H9 (cell line): Measurements from ENCODE around the gene DMTF1. TPM values are rescaled to one million over a fixed set of nuclear protein-coding genes. Genes with fewer than 3 reads are reported as not detected.

Experiments
- DNase-seq: peaks from one replicate; pipeline ENCODE4 v3.0.0-alpha.2; 2017
- H2AFZ ChIP-seq: one replicate; pipeline ENCODE4 v1.6.1; 2013; ENCODE audit warnings: mild to moderate bottlenecking, low read length, control low read depth, moderate library complexity
- H2AK5ac ChIP-seq: 2 replicates; pipeline ENCODE4 v1.6.1; 2013; ENCODE audit warnings: low read length, control low read depth, mixed read lengths; ENCODE audit not compliant: insufficient read length
- H2BK120ac ChIP-seq: one replicate; pipeline ENCODE4 v1.6.1; 2013; ENCODE audit warnings: low read depth, mild to moderate bottlenecking, low read length, control low read depth, inconsistent platforms; ENCODE audit not compliant: poor library complexity, severe bottlenecking
- H2BK12ac ChIP-seq: 2 replicates; pipeline ENCODE4 v1.6.1; 2013; ENCODE audit warnings: low read length, control low read depth, mixed read lengths, low read depth; ENCODE audit not compliant: insufficient read length
- H2BK15ac ChIP-seq: 2 replicates; pipeline ENCODE4 v1.6.1; 2013; ENCODE audit warnings: low read depth, low read length, control low read depth
- H2BK20ac ChIP-seq: one replicate; pipeline ENCODE4 v1.6.1; 2013; ENCODE audit warnings: low read depth, mild to moderate bottlenecking, low read length, control low read depth, inconsistent platforms; ENCODE audit not compliant: poor library complexity, severe bottlenecking
- H2BK5ac ChIP-seq: 2 replicates; pipeline ENCODE4 v1.6.1; 2013; ENCODE audit warnings: low read length, control low read depth, mixed read lengths; ENCODE audit not compliant: insufficient read length
- H3K14ac ChIP-seq: 2 replicates; pipeline ENCODE4 v1.6.1; 2013; ENCODE audit warnings: low read length, control low read depth; ENCODE audit not compliant: insufficient read depth
- H3K18ac ChIP-seq: 2 replicates; pipeline ENCODE4 v1.6.1; 2013; ENCODE audit warnings: low read depth, mild to moderate bottlenecking, mixed read lengths, low read length, control low read depth; ENCODE audit not compliant: insufficient read length
- H3K23ac ChIP-seq: 2 replicates; pipeline ENCODE4 v1.6.1; 2013; ENCODE audit warnings: low read length, control low read depth, mixed read lengths, low read depth; ENCODE audit not compliant: insufficient read length
- H3K23me2 ChIP-seq: 2 replicates; pipeline ENCODE4 v1.6.1; 2013; ENCODE audit warnings: low read depth, mild to moderate bottlenecking, mixed read lengths, low read length, control low read depth; ENCODE audit not compliant: insufficient read length, poor library complexity, severe bottlenecking
- H3K27ac ChIP-seq: 2 replicates; pipeline ENCODE4 v1.5.1; 2013; ENCODE audit warnings: low read length, control low read depth, mixed read lengths, low read depth; ENCODE audit not compliant: insufficient read length
- H3K27me3 ChIP-seq: 2 replicates; pipeline ENCODE4 v1.6.1; 2013; ENCODE audit warnings: low read length, control low read depth, inconsistent platforms; ENCODE audit not compliant: insufficient read depth
- H3K4ac ChIP-seq: 2 replicates; pipeline ENCODE4 v1.6.1; 2013; ENCODE audit warnings: low read depth, mild to moderate bottlenecking, control low read depth, inconsistent platforms, low read length, moderate library complexity
- H3K4me1 ChIP-seq: 2 replicates; pipeline ENCODE4 v1.6.1; 2013; ENCODE audit warnings: low read length, control low read depth, inconsistent platforms; ENCODE audit not compliant: insufficient read depth
- H3K4me2 ChIP-seq: 2 replicates; pipeline ENCODE4 v1.6.1; 2013; ENCODE audit warnings: low read length, control low read depth, mixed read lengths; ENCODE audit not compliant: insufficient read length, insufficient read depth
- H3K56ac ChIP-seq: 2 replicates; pipeline ENCODE4 v1.6.1; 2013; ENCODE audit warnings: low read depth, mild to moderate bottlenecking, mixed read lengths, low read length, control low read depth; ENCODE audit not compliant: insufficient read length
- H3K79me1 ChIP-seq: 2 replicates; pipeline ENCODE4 v1.6.1; 2013; ENCODE audit warnings: low read depth, mild to moderate bottlenecking, moderate library complexity, low read length, control low read depth, inconsistent platforms; ENCODE audit not compliant: insufficient read depth, poor library complexity, severe bottlenecking
- H3K79me2 ChIP-seq: 2 replicates; pipeline ENCODE4 v1.6.1; 2013; ENCODE audit warnings: low read length, control low read depth, inconsistent platforms; ENCODE audit not compliant: insufficient read depth
- H3K9ac ChIP-seq: 2 replicates; pipeline ENCODE4 v1.6.1; 2013; ENCODE audit warnings: low read length, control low read depth, mixed read lengths; ENCODE audit not compliant: insufficient read length; ENCODE audit errors: extremely low read depth
- H3K9me3 ChIP-seq: one replicate; pipeline ENCODE4 v1.6.1; 2013; ENCODE audit warnings: low read depth, low read length, inconsistent platforms; ENCODE audit not compliant: control insufficient read depth
- H3T11ph ChIP-seq: one replicate; pipeline ENCODE4 v1.6.1; 2013; ENCODE audit warnings: mild to moderate bottlenecking, low read length, control low read depth, inconsistent platforms
- H4K20me1 ChIP-seq: one replicate; pipeline ENCODE4 v1.6.1; 2013; ENCODE audit not compliant: control insufficient read depth, insufficient read length, insufficient read depth
- H4K5ac ChIP-seq: 2 replicates; pipeline ENCODE4 v1.6.1; 2013; ENCODE audit warnings: low read depth, mild to moderate bottlenecking, mixed read lengths, low read length, control low read depth; ENCODE audit not compliant: insufficient read length
- H4K8ac ChIP-seq: replicated peaks from 2 replicates; pipeline ENCODE4 v1.6.1; 2013; ENCODE audit warnings: low read length, control low read depth, mixed read lengths, low read depth; ENCODE audit not compliant: insufficient read length
- H4K91ac ChIP-seq: 2 replicates; pipeline ENCODE4 v1.6.1; 2013; ENCODE audit warnings: low read depth, mild to moderate bottlenecking, moderate library complexity, mixed read lengths, low read length, control low read depth; ENCODE audit not compliant: insufficient read length
- H3K27ac Mint-ChIP-seq, 3 experiments: 2 replicates in 2 of 3; 3 replicates in 1 of 3; pipeline ENCODE4 v1.8.0; 2020 to 2021; ENCODE audit warnings: mixed read lengths in 3 of 3, mild to moderate bottlenecking in 1 of 3, moderate library complexity in 1 of 3
- H3K27me3 Mint-ChIP-seq: 2 replicates; pipeline ENCODE4 v1.8.0; 2021; ENCODE audit warnings: low read depth, mild to moderate bottlenecking, moderate library complexity, mixed read lengths
- H3K36me3 Mint-ChIP-seq, 3 experiments: 2 replicates in 2 of 3; 3 replicates in 1 of 3; pipeline ENCODE4 v1.8.0; 2020 to 2021; ENCODE audit warnings: low read depth in 3 of 3, mixed read lengths in 3 of 3; ENCODE audit not compliant: insufficient read depth in 1 of 3
- H3K4me1 Mint-ChIP-seq, 2 experiments: 2 replicates each; pipeline ENCODE4 v1.8.0; 2020; ENCODE audit warnings: mixed read lengths in 2 of 2
- H3K4me3 Mint-ChIP-seq, 2 experiments: 2 replicates in 1 of 2; 3 replicates in 1 of 2; pipeline ENCODE4 v1.8.0; 2020 to 2021; ENCODE audit warnings: mild to moderate bottlenecking in 2 of 2, mixed read lengths in 2 of 2, moderate library complexity in 1 of 2
- H3K9me3 Mint-ChIP-seq, 2 experiments: 2 replicates in 1 of 2; 3 replicates in 1 of 2; pipeline ENCODE4 v1.8.0; 2020; ENCODE audit warnings: mild to moderate bottlenecking in 2 of 2, mixed read lengths in 2 of 2, moderate library complexity in 1 of 2
- WGBS: extraction: QIAGEN DNeasy Blood & Tissue Kit; methylation state at CpG from one replicate; pipeline ENCODE4 v1.1.7; 2013; ENCODE audit warnings: missing lambda C conversion rate, low lambda C conversion rate, mixed read lengths; ENCODE audit not compliant: insufficient read length; ENCODE audit errors: extremely low coverage; 5-methylcytosine and 5-hydroxymethylcytosine counted together
- total RNA-seq: library from RNA; stranded (reverse); gene quantifications from 2 replicates; pipeline ENCODE4 v1.2.1, GENCODE V29; 2021
- TF ChIP-seq, protein P1 (sequence below): fragments of 200-600 bp; sonication (generic); conservative IDR thresholded peaks from 3 replicates; pipeline ENCODE4 v1.8.0; 2021; ENCODE audit warnings: antibody characterized with exemption, mild to moderate bottlenecking

The DMTF1 gene
- total RNA-seq, 1 experiment from 2014 or later: 111 TPM

DNA sequence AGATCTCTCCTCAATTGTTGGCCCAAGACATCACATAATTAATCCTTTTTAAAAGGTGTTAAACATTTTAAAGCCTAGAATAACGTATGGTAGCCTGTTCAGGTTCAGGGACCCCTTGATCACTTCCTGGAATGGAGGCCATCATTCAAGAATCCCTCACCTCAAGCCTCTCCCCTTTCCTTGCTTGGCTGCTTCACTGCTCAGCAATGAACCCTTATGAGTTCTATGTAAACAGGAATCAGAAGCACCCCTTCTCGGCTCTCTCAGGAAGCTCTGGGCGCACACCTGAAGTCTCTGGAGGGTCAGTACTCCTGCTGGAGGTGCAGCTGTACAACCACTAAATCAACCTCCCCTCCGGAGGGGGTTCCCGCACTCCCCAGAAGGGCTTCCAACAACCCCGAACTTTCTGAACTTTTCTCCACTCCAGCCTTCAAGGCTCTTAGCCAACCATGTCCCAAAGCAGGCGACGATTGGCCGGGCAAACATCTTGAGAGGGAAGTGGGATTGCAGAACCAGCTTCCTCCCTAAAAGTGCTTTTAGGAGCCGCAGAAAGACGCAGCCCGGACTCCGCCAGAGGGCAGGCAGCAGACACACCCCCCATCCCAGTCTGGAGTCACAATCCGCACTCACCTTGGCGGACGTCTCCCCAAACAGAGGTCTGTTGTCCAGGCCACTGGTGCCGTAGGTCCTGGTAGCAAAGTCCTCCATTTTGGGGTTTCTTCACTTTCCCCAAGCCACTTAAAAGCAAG is 66.7 kb downstream of the DMTF1 start:
- Histone ChIP-seq H3K27ac (no peak overlapping the region), H3K79me2 (peaks cover 5% of the 10 kb centered on the region; the same call in 1 of the 2 replicates), H2BK5ac (no peak overlapping the region), H2BK120ac (no peak overlapping the region), H3K79me1 (peaks cover 1% of the 10 kb centered on the region), H4K8ac (no peak overlapping the region), H2AFZ (no peak overlapping the region), H3K18ac (peak overlapping the region; percentile 81), H2BK15ac (no peak overlapping the region), H2AK5ac (no peak overlapping the region), H4K20me1 (no peaks in the 10 kb centered on the region), H3K14ac (peak overlapping the region; percentile 59; the same call in 1 of the 2 replicates), H2BK12ac (no peak overlapping the region), H3K23me2 (peaks cover 17% of the 10 kb centered on the region), H3K27me3 (peaks cover 7% of the 10 kb centered on the region; the same call in 1 of the 2 replicates), H3K4me2 (peak overlapping the region; percentile 96), H3T11ph (no peak overlapping the region), H3K9me3 (no peaks in the 10 kb centered on the region), H3K56ac (no peak overlapping the region), H4K91ac (no peak overlapping the region), H2BK20ac (no peak overlapping the region), H3K4me1 (0 out of 2 replicates have a peak, but pooled peaks cover 2% of the 10 kb centered on the region), H3K4ac (no peak overlapping the region), H3K9ac (peak overlapping the region; percentile 62), H4K5ac (no peak overlapping the region), H3K23ac (no peak overlapping the region)
- peak; percentile 74 for DNase-seq
- Mint-ChIP-seq H3K9me3 (no peaks in the 10 kb centered on the region), H3K27me3 (no peaks in the 10 kb centered on the region), H3K4me3 (peak overlapping the region; percentile 91 to 97), H3K36me3 (peaks cover 0 to 18% (median 15%) of the 10 kb centered on the region in 3 experiments; a peak in 5 of 7 replicates), H3K27ac (peak overlapping the region in 2 of 3 experiments; percentile 65 to 78; a peak in 3 of 7 replicates), H3K4me1 (peaks cover 23 to 27% of the 10 kb centered on the region in 2 experiments)
- no CpG with 5 or more reads among the region's 17 CpGs for WGBS
- TF ChIP-seq, protein P1, sequence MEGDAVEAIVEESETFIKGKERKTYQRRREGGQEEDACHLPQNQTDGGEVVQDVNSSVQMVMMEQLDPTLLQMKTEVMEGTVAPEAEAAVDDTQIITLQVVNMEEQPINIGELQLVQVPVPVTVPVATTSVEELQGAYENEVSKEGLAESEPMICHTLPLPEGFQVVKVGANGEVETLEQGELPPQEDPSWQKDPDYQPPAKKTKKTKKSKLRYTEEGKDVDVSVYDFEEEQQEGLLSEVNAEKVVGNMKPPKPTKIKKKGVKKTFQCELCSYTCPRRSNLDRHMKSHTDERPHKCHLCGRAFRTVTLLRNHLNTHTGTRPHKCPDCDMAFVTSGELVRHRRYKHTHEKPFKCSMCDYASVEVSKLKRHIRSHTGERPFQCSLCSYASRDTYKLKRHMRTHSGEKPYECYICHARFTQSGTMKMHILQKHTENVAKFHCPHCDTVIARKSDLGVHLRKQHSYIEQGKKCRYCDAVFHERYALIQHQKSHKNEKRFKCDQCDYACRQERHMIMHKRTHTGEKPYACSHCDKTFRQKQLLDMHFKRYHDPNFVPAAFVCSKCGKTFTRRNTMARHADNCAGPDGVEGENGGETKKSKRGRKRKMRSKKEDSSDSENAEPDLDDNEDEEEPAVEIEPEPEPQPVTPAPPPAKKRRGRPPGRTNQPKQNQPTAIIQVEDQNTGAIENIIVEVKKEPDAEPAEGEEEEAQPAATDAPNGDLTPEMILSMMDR: no peak; the same call in 2 of the 3 replicates
